Activated B cell treated with CpG ODN at 0.5 μM for 24 hours (primary cell): Measurements from ENCODE around the gene NSFL1C. TPM values are rescaled to one million over a fixed set of nuclear protein-coding genes. Genes with fewer than 3 reads are reported as not detected.

ENCODE experiments used
- ATAC-seq: fragments of 200-7000 bp; cut with Tn5 transposase; one replicate; pipeline ENCODE4 v1.10.0; 2021; ENCODE audit warnings: low read depth, mild to moderate bottlenecking, moderate library complexity
- CTCF ChIA-PET: fragments of 350-600 bp; sonication (Branson Sonifier 250); formaldehyde crosslinking; loops from one replicate; lab custom pipeline; 2021; ENCODE audit warnings: antibody characterized with exemption; lab: Charles Lee
- POLR2A ChIA-PET: fragments of 350-600 bp; sonication (Branson Sonifier 250); formaldehyde crosslinking; loops from one replicate; lab custom pipeline; 2021; ENCODE audit warnings: antibody characterized with exemption; lab: Charles Lee
- DNase-seq: peaks from one replicate; pipeline ENCODE4 v3.0.0; 2022
- H3K27ac Mint-ChIP-seq: one replicate; pipeline ENCODE4 v1.8.0; 2020; ENCODE audit warnings: mixed read lengths
- H3K27me3 Mint-ChIP-seq: one replicate; pipeline ENCODE4 v1.8.0; 2021; ENCODE audit warnings: mixed read lengths
- H3K36me3 Mint-ChIP-seq: one replicate; pipeline ENCODE4 v1.8.0; 2021; ENCODE audit warnings: low read depth, mixed read lengths
- H3K4me1 Mint-ChIP-seq: one replicate; pipeline ENCODE4 v1.8.0; 2021; ENCODE audit warnings: mixed read lengths
- H3K4me3 Mint-ChIP-seq: one replicate; pipeline ENCODE4 v1.8.0; 2020; ENCODE audit warnings: mild to moderate bottlenecking, mixed read lengths
- H3K9me3 Mint-ChIP-seq: one replicate; pipeline ENCODE4 v1.8.0; 2020; ENCODE audit warnings: mixed read lengths
- intact Hi-C: fragments of 100-400 bp; cut with micrococcal nuclease; formaldehyde crosslinking; loops from one replicate; pipeline ENCODE4 v1.15.1; 2024
- total RNA-seq: library from RNA; stranded (reverse); gene quantifications from 2 replicates; pipeline ENCODE4 v1.2.3, GENCODE V29; 2022
- TF ChIP-seq, protein P1 (sequence below): fragments of 200-600 bp; IDR thresholded peaks from one replicate; pipeline ENCODE4 v1.8.0; 2022; ENCODE audit warnings: antibody characterized with exemption, mild to moderate bottlenecking

Gene NSFL1C
- total RNA-seq, 1 donor from 2014 or later: 81.7 TPM

DNA sequence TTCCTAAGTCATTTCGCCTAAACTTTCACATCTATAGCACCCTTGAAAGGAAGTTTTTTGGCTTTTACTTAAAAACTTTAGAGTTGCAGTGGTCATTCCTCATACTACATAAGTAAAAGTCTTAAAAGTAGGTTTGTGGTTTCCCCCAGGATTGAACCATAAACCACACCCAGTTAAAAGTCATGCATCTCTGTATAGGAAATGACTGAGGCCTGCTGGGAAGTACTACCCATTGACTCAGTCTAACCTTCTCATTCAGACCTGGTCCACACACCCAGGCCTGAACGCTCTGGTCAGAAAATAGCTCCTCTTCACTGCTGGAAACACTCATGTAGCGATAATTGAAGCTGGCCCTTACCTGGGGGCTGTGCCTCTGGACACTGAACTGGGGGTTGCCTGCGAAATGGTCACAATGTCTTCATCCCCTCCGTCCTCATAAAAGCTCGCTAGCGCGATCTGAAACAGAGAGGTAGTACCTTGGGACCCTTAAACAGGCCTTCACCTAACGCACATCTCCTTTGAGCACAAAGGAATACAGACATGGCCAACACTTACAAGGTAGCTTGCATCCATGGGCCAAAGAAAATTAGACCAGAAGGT is 2.6 kb downstream of the NSFL1C start:
- Mint-ChIP-seq H3K27me3 (no peaks in the 10 kb centered on the region), H3K36me3 (peaks cover 54% of the 10 kb centered on the region), H3K27ac (no peak overlapping the region), H3K4me1 (peaks cover 68% of the 10 kb centered on the region), H3K9me3 (no peaks in the 10 kb centered on the region), H3K4me3 (no peak overlapping the region)
- ATAC-seq (no peak), DNase-seq (no peak)
- intact Hi-C loops: loop anchor here (10.0 kb wide), 2 partner anchors 239 to 1191 kb away; partner anchors contain the start of genes NOP56 and RAD21L1
- POLR2A ChIA-PET: no interaction called here
- TF ChIP-seq, protein P1, sequence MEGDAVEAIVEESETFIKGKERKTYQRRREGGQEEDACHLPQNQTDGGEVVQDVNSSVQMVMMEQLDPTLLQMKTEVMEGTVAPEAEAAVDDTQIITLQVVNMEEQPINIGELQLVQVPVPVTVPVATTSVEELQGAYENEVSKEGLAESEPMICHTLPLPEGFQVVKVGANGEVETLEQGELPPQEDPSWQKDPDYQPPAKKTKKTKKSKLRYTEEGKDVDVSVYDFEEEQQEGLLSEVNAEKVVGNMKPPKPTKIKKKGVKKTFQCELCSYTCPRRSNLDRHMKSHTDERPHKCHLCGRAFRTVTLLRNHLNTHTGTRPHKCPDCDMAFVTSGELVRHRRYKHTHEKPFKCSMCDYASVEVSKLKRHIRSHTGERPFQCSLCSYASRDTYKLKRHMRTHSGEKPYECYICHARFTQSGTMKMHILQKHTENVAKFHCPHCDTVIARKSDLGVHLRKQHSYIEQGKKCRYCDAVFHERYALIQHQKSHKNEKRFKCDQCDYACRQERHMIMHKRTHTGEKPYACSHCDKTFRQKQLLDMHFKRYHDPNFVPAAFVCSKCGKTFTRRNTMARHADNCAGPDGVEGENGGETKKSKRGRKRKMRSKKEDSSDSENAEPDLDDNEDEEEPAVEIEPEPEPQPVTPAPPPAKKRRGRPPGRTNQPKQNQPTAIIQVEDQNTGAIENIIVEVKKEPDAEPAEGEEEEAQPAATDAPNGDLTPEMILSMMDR: no peak
- CTCF ChIA-PET: interaction anchor here (0.9 kb wide), 1 partner anchor 40 kb away, joined by 3 read pairs; no protein-coding TSS in a partner anchor

DNA sequence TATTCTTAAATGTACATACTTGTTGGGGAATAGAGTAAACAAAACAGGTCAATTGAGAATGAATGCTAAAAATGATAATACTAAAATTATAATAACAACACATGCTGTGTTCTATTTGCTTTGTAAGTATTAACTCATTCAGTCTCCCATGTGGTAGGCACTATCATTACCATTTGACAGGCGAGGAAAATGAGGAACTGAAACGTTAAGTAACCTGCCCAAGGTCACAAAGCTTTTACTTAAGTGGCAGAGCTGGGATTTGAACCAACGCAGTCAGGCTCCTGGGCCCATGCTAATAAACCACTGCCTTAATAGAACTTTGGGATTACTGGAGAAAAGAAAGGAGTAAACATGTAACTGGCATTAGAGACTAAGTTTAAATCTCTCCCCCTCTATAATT is 3.8 kb downstream of the NSFL1C start:
- Mint-ChIP-seq H3K27ac (no peak overlapping the region), H3K4me1 (peaks cover 55% of the 10 kb centered on the region), H3K4me3 (no peak overlapping the region), H3K27me3 (no peaks in the 10 kb centered on the region), H3K9me3 (no peaks in the 10 kb centered on the region), H3K36me3 (peaks cover 67% of the 10 kb centered on the region)
- POLR2A ChIA-PET: no interaction called here
- TF ChIP-seq, protein P1: no peak
- ATAC-seq: no peak
- intact Hi-C loops: loop anchor here (10.0 kb wide), 2 partner anchors 238 to 1192 kb away; partner anchors contain the start of genes NOP56 and RAD21L1
- CTCF ChIA-PET: no interaction called here
- DNase-seq: no peak

DNA sequence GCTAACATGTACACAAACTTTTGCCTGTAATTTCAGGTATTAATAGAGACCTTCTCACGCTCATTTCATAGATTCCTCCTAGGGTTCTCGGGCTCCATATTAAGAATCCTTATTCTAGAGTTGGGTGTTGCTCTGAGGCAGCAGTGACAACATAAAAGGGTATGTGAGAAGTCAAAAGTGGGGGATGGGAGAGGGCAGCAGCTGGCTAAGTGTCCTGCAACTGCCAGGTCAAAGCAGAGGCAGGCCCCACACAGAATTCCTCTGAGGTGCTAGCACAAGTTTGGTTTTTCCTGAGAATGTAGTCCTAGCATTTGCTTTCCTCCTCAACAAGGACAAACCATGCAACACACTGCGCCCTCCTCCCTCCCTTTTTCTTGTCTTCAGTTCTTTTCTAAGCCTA is 4.6 kb downstream of the NSFL1C start:
- H3K27ac Mint-ChIP-seq: no peak overlapping the region
- TF ChIP-seq, protein P1: no peak
- intact Hi-C loops: loop anchor here (10.0 kb wide), 2 partner anchors 237 to 1193 kb away; partner anchors contain the start of genes NOP56 and RAD21L1
- ChIA-PET CTCF (interaction anchor here (1.9 to 2.3 kb wide), 2 partner anchors 26 to 42 kb away, joined by 7 to 11 read pairs; no protein-coding TSS in a partner anchor), POLR2A (no interaction called here)
- peaks cover 47% of the 10 kb centered on the region for H3K4me1 Mint-ChIP-seq
- no peaks in the 10 kb centered on the region for H3K27me3 Mint-ChIP-seq
- peaks cover 74% of the 10 kb centered on the region for H3K36me3 Mint-ChIP-seq
- no peak overlapping the region for H3K4me3 Mint-ChIP-seq
- no peaks in the 10 kb centered on the region for H3K9me3 Mint-ChIP-seq
- DNase-seq (no peak), ATAC-seq (no peak)

- ChIA-PET CTCF (interaction anchor here (1.9 to 2.3 kb wide), 2 partner anchors 24 to 44 kb away, joined by 7 to 11 read pairs; no protein-coding TSS in a partner anchor), POLR2A (no interaction called here)
- H3K4me1 Mint-ChIP-seq: peaks cover 37% of the 10 kb centered on the region
- DNase-seq (no peak), ATAC-seq (no peak)
- H3K4me3 Mint-ChIP-seq: no peak overlapping the region
- H3K27ac Mint-ChIP-seq: no peak overlapping the region
- H3K27me3 Mint-ChIP-seq: no peaks in the 10 kb centered on the region
- intact Hi-C loops: loop anchor here (10.0 kb wide), 2 partner anchors 235 to 1195 kb away; partner anchors contain the start of genes NOP56 and RAD21L1
- TF ChIP-seq, protein P1: no peak
- H3K9me3 Mint-ChIP-seq: no peaks in the 10 kb centered on the region
- H3K36me3 Mint-ChIP-seq: peaks cover 88% of the 10 kb centered on the region
Observed at GRCh38 chr20:1460275-1460674, 6.4 kb downstream of the NSFL1C start.

- ATAC-seq (no peak), DNase-seq (no peak)
- H3K27ac Mint-ChIP-seq: no peak overlapping the region
- TF ChIP-seq, protein P1: no peak
- POLR2A ChIA-PET: no interaction called here
- H3K9me3 Mint-ChIP-seq: no peaks in the 10 kb centered on the region
- CTCF ChIA-PET: interaction anchor here (1.3 kb wide), 1 partner anchor 45 kb away, joined by 3 read pairs; no protein-coding TSS in a partner anchor
- peaks cover 91% of the 10 kb centered on the region for H3K36me3 Mint-ChIP-seq
- intact Hi-C loops: no loop called here
- no peak overlapping the region for H3K4me3 Mint-ChIP-seq
- no peaks in the 10 kb centered on the region for H3K27me3 Mint-ChIP-seq
- peaks cover 14% of the 10 kb centered on the region for H3K4me1 Mint-ChIP-seq
Observed at GRCh38 chr20:1457992-1458391, 8.7 kb downstream of the NSFL1C start.
